ENCODE measurements around the gene TGFBR3.

Gene TGFBR3

GRCh38 chr1:91704746-91705145 is 181.2 kb downstream of the TGFBR3 start:
- no peak for FAIRE-seq

- FAIRE-seq: no peak
Measured at GRCh38 chr1:91703095-91703494, 182.9 kb downstream of the TGFBR3 start.

- no peak for FAIRE-seq
Measured at GRCh38 chr1:91701472-91701869, 184.5 kb downstream of the TGFBR3 start.

- FAIRE-seq: no peak
Measured at GRCh38 chr1:91700771-91701471, 185.0 kb downstream of the TGFBR3 start.

- FAIRE-seq: no peak
Measured at GRCh38 chr1:91700332-91700731, 185.6 kb downstream of the TGFBR3 start.

- no peak for FAIRE-seq
Measured at GRCh38 chr1:91699339-91699974, 186.5 kb downstream of the TGFBR3 start.

GRCh38 chr1:91697861-91698260 is 188.1 kb downstream of the TGFBR3 start:
- no peak for FAIRE-seq

- no peak for FAIRE-seq
Measured at GRCh38 chr1:91697416-91697815, 188.5 kb downstream of the TGFBR3 start.

GRCh38 chr1:91696321-91696720 is 189.6 kb downstream of the TGFBR3 start:
- no peak for FAIRE-seq

GRCh38 chr1:91693557-91693956 is 192.4 kb downstream of the TGFBR3 start:
- FAIRE-seq: no peak

GRCh38 chr1:91691525-91691924 is 194.4 kb downstream of the TGFBR3 start:
- no peak for FAIRE-seq

GRCh38 chr1:91689641-91690481 is 196.1 kb downstream of the TGFBR3 start:
- no peak for FAIRE-seq

- FAIRE-seq: no peak
Measured at GRCh38 chr1:91687452-91687851, 198.5 kb downstream of the TGFBR3 start.

GRCh38 chr1:91685994-91686393 is 200.0 kb downstream of the TGFBR3 start:
- FAIRE-seq: no peak

GRCh38 chr1:91684481-91685196 is 201.3 kb downstream of the TGFBR3 start:
- no peak for FAIRE-seq

GRCh38 chr1:91683598-91683951 is 202.4 kb downstream of the TGFBR3 start:
- FAIRE-seq: no peak

- FAIRE-seq: no peak
Measured at GRCh38 chr1:91682882-91683597, 202.9 kb downstream of the TGFBR3 start.

GRCh38 chr1:91680556-91681155 is 205.3 kb downstream of the TGFBR3 start:
- no peak for FAIRE-seq

- FAIRE-seq: no peak
Measured at GRCh38 chr1:91679446-91679845, 206.5 kb downstream of the TGFBR3 start.

GRCh38 chr1:91676030-91676429 is 209.9 kb downstream of the TGFBR3 start:
- peak; percentile 88 for FAIRE-seq

GRCh38 chr1:91674107-91674506 is 211.8 kb downstream of the TGFBR3 start:
- no peak for FAIRE-seq

- FAIRE-seq: no peak
Measured at GRCh38 chr1:91673613-91674012, 212.3 kb downstream of the TGFBR3 start.

Measured in islet of Langerhans (tissue), 1 donor.